HG02870 (cell line): Measurements from ENCODE around the gene SLC27A3.

Experiments
- ATAC-seq: cut with Tn5 transposase; IDR thresholded peaks from one replicate; pipeline ENCODE4 v1.9.1; 2021; ENCODE audit warnings: mild to moderate bottlenecking, moderate library complexity; ENCODE audit not compliant: unreplicated experiment

The SLC27A3 gene

GRCh38 chr1:153796786-153797659 is 21.8 kb downstream of the SLC27A3 start:
- peak; percentile 57 for ATAC-seq

DNA sequence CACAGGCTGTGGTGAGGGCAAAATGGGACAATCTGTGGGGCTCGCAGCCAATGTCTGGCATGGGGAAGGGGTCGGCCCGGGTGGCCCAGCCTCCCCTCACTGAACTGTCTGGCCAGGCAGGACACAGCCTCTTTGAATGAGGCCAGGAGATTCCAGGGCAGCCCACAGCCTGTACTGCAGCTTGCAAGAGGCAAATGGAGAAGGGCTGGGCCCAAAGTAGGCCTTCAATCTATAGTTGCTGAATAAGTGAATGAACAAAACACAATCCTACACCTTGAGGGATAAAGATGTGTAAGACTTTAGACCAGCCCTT is 23.2 kb downstream of the SLC27A3 start:
- ATAC-seq, result no peak

DNA sequence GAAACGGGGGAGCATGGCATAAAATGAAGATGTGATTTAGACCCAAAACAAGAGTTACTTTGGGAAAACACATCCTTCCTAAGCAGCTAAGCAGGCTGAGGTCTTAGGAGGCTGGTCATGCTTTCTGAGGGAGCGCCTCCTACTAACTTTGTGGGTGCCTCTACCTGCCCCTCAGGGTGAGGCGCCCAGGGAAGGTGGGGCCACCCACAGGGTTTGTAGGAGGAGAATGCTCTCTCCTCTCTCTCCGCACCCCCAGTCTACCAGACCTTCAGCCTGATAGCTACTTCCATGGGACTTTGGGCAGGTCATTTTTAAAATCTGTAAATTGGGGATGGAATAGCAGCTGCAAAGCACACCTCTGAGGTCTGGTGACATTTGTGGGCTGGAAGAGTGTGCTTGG is 23.8 kb downstream of the SLC27A3 start:
- ATAC-seq, result no peak

DNA sequence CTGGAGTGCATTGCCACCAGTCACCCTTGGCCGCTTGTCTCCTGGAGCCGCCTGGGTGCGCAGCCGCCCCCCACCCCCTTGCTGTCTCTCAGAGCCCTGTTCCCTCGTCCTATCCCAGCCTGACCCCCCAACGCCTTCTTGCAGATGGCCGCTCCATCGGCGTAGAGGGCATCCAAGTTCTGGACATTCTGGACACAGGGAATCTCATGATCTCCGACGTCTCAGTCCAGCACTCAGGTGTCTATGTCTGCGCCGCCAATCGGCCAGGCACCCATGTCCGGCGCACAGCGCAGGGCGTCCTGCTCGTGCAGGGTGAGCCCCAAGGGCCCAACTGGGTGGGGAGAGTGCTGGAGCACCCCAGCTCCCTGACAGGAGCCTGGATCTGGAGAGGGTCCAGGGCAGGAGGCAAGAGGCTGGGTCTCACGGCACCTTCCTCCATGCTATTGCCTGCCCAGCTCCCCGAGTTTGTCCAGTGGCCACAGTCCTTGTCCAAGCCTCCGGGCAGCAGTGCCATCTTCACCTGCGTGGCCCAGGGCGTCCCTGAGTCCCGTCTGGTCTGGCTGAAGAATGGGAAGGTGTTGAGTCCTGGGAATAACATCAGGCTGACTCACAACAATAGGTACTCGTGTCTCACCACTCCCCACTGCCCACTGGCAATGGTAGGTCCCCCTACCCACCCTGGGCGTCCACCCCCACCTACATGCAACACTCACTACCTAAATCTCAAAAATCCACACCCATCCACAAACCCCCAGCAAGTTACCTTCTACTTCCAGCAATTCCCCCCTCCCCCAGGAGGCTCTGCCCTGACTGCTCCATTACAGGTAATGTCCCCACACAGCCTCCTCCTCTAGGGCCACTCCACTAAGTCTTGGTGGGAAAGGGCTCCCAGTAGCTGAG is 24.6 kb downstream of the SLC27A3 start:
- ATAC-seq, result no peak

DNA sequence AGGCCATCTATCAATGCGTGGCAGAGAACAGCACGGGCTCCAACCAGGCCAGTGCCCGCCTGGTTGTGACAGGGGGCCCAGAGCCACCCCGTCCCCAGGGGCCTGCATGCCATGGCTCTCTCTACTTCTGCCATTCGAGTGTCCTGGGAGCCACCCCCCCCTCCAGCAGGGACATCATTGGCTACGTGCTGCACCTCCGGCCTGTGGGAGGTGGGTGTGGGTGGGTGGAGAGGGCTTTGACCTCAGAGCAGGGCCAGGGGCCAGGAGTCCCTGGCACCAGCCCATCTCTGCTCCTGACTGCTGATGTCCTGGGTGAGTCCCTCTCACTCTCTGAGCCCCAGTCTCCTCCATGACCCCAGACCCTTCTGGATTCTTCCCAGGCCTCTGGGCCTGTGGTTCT is 25.3 kb downstream of the SLC27A3 start:
- no peak for ATAC-seq

DNA sequence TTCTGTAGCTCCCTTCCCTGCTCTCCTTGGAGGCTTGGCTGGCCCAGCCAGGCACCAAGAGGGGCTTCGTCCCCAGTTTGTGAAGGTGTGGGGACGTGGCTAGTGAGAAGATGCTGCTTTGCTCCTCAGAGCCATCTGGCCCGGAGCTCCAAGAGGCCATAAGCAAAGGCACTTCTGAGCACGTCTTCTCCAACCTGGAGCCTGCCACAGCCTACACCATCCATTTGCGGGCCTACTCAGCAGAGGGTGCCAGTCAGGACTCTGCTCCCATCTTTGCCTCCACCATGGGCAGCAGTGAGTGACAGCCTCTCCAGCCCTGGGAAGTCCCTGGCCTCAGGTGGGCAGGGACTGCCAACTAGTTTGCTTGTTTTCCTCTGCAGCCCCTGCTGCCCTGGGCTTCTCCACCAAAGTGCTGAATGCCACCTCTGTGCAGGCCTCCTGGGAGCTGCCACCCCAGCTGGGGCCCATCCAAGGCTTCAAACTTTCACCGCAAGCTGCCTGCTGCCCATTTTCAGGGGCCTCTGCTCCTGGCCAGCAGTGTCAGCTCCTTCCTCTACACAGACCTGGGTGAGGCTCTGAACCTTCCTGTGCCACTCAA is 25.9 kb downstream of the SLC27A3 start:
- no peak for ATAC-seq

- no peak for ATAC-seq
Measured at GRCh38 chr1:153801786-153802697, 26.8 kb downstream of the SLC27A3 start.

- no peak for ATAC-seq
Measured at GRCh38 chr1:153803470-153804056, 28.4 kb downstream of the SLC27A3 start.

GRCh38 chr1:153804112-153804511 is 28.9 kb downstream of the SLC27A3 start:
- no peak for ATAC-seq

- peak; percentile 85 for ATAC-seq
Measured at GRCh38 chr1:153805042-153805745, 30.0 kb downstream of the SLC27A3 start.

DNA sequence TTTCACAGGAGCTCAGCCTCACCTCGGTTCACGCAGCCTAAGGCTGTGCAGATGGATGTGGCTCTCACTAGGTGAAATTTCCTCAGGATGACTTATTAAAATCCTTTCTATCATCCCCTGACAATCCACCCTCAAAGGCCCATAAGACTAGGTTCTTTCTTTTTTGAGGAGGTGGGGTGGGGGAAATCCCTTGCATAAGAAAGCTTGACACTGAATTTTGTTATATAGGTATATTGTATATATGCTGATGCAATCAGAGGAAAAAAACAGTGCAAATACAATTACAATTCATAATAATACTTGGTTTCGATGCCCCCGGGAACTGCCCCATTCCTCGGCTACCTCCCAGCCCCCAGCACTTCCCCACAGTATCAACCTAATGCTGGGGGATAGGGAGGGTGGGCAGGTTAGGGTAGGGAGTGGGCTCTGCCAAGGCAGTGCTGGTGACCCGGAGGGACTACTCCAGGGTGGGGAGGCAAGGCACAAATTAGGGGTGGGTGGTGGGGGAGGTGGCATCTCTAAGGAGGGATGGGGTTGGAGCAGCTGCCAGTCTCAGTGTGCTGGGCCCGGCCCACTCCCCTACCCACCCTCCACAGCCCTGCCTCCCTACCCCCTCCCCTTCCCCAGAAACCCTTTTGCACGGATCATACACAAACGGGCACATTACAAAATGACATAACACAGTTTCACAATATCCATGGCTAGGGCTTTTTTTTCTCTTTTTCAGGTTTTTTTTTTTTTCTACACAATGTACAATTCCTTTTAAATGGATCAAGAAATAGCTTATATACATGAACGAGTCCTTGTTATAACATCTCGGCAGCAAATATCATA is 30.9 kb downstream of the SLC27A3 start:
- ATAC-seq, result no peak

DNA sequence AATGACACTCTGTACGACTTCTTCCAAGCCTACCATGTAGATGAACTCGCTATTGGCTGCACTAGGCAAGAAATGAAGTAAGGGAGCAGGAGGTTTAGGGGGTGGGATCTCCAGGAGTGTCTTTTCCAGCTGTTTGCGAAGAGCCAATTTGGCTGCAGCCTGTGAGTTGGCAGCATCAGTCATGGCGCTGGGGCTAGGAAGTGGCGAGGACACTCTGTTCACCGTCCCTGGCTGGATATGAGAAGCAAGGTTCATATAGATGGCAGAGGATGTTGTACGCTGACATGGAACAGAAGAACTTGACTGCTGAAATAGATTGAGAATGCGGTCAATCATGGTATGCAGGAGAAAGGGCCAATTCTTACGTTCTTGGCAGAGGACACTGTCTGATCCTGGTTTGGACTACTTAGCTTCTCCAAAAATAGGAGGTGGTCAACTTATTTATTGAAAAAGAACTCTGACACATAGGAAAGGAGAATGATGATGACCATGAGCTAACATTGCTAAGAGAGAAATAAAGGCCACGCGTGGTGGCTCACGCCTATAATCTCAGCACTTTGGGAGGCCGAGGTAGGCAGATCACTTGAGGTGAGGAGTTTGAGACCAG is 41.2 kb downstream of the SLC27A3 start:
- ATAC-seq, result no peak

DNA sequence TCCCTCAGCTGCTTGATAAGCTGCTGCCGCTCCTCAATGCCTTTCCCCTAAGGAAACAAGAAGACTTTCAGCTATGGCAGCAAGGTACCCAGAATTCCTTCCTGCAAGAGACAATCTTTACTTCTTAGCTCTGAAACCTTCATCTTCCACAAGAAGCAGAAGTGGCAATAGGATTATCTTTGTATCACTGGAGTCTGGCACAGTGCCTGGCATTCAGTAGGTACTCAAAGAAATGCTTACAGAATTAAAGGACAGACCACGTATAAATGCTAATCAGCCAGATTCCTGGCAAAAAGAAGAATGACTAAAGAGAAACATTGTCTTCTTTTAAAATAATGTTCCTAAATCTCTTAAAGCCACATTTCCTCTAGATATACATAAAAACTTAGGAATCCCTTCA is 43.7 kb downstream of the SLC27A3 start:
- no peak for ATAC-seq

- no peak for ATAC-seq
Measured at GRCh38 chr1:153827168-153827964, 52.2 kb downstream of the SLC27A3 start.
